ENCODE data around the gene PRKCD.

Gene PRKCD

DNA sequence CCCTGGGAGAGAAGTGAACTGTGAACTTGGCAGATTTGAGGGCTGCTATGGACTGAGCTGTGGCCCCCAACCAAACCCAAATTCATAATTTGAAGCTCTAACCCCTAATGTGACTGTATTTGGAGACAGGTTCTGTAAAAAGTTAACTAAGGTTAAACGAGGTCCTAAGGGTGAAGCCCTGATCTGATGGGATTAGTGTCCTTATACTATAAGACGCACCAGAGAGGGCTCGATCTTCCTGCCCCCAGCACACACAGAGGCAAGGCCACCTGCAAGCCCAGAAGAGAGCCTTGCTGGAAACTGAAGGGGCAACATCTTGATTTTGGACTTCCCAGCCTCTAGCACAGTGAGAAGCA, 60.8 kb downstream of the PRKCD start:
- DNase-seq: no peak

DNA sequence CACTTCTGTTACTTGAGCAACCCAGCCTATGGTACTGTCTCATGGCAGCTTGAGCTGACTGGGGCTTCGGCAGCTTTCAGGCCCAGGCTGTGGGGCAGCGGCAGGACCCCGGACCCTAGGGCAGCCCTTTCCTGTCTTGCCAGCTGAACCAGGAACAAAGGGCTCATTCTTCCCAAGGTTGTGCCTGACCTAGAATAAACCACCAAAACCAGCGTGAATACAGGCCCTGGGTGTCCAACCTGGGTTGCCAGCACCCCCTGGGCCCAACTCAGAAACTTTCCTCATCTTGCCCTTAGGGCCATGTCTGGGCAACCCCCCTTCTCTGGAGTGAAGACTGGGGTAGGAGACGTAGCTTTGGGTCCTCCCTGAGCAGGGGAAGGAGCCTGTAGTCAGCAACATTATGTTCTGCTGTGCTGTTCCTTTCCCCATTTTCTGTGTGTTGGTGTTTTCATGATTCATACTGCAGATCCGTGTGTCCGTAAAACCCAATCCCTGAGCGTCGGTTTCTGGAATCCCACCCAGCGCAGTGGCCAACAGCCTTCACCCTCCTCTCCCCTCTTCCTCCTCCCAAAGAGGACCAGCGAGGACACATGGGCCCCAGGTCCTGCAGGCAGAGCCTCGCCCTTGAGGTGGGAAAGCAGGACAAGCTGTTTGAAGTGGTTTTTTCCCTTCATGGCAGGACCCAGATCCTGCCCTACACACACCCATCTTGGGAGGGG, 61.3 kb downstream of the PRKCD start:
- no peak for DNase-seq

- no peak for DNase-seq
Observed at GRCh38 chr3:53223025-53223424, 62.0 kb downstream of the PRKCD start.

DNA sequence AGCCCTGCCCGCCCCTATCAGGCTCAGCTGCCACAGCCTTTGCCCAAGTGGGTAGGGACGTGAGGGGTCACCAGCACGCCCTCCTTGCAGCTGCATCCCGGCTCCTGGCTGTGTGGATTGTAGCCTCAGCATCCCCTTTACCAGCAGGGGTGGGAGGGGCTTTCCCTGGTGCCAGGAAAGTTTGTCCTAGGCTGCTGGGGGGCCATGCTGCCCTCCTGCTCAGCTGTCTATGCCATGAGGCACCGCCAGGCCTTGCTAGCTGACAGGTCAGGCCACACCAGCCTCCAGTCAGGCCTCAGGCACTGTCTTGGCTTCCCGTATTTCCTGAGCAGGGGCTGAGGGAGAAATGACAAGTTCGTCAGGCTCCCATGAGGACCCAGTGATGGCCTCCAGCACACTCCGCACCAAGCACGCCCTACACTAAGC, 62.5 kb downstream of the PRKCD start:
- DNase-seq: no peak

DNA sequence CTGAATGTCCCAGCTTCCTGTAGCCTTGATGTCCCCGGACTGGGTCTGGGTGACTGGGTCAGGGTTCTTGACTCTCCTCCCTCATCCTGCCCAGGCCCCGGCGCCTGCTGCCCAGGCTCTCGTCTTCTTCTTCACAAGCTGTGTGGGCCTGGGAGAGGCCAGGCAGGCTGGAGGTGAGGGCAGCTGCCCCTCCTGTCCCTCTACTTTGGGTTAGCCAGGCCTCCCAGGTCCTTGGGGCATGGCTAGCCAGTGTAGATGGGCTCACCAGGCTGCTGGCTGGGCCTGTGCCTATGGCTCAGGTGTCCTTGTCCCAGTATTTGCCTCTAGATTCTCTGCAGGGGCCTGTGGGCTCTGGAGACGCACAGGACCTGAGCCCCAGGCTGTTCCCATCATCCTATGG, 63.0 kb downstream of the PRKCD start:
- no peak for DNase-seq

- DNase-seq: no peak
Observed at GRCh38 chr3:53224536-53224935, 63.5 kb downstream of the PRKCD start.

DNA sequence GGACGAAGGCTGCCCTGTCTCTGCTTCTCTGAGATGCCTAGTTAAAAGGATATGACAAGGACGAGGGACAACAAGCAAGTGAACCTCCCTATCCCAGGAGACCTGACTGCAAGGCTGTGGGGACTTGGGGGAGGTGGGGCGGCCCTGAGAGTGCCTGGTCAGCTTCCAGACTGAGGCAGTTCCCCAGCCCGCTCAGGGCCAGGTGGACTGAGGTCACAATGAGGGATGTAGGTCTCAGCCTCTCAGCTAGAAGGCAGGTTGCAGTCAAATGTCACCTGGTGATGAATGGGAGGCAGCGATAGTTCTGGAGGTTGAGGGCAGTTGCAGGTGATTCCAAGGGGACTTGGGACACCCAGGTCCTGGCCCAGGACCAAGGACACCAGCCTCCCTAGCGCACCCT, 64.2 kb downstream of the PRKCD start:
- DNase-seq: no peak

DNA sequence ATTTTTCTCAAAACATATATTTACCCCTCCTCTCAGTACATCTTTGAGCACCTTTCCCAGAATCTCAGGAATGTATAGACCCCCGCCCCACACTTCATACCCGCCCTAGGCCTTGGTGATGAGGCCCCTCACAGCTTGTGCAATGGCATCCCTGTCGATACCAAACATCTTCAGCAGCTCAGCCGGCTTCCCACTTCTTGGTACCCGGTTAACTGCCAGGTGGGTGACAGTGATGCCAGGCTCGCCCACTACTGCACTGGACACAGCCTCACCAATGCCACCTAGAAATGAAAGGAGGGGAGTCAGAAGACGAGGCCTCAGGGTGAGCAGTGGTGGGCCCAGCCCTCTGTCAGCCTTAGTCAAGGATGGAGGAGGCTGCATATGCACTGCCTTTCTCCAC, 64.6 kb downstream of the PRKCD start:
- no peak for DNase-seq

DNA sequence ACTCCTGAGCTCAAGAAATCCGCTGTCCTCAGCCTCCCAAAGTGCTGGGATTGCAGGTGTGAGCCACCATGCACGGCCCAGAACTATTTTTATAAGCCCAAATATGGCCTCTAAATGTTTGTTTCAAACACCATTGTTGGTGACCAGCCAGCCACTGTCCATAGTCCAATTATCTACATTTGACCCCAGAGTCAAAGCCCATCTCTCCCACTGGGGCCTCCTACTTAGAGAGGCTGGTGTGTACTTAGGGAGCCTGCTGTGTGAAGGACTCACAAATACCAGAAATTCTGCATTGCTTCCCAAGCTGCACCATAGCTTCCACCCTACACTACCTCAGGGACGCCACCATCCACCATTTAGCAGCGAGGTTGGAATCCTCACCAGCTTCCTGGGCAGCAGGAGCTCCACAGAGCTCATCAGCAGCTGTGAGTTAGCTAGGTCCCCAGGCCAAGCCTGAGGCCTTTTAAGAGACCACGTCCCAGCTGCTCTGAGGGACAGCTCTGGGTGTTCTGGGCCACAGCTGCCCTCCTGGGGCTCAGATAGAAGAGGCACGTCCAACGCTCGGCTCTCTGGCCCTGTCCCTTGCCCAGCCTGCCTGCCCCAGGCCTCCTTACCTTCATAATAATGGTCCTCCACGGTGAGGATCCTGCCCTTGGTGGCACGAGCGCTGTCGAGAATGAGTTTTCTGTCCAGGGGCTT, 65.3 kb downstream of the PRKCD start:
- no peak for DNase-seq

- no peak for DNase-seq
Observed at GRCh38 chr3:53226841-53227407, 65.9 kb downstream of the PRKCD start.

GRCh38 chr3:53227993-53228885, 67.2 kb downstream of the PRKCD start:
- no peak for DNase-seq

GRCh38 chr3:53229171-53229570, 68.2 kb downstream of the PRKCD start:
- DNase-seq: no peak

GRCh38 chr3:53229606-53230005, 68.6 kb downstream of the PRKCD start:
- no peak for DNase-seq

- no peak for DNase-seq
Observed at GRCh38 chr3:53230041-53230621, 69.1 kb downstream of the PRKCD start.

DNA sequence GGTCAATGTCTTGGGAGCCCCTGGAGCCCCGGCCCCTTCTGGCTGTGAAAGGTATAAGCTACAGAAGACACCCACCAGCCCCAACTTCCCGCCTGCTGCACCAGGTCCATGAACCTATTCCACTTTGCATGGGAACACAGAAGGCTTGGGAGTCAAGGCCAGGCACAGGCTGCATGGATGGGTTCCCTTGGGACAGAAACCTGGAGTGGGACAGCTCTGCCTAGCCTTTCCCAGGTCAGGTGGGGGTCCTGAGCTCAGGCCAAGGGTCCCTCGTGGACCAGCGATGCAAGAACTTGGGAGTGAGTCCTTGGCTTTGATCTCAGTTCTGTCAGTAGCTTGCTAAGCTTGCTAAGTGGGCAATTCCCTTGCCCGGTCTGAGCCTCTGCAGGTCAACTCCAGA, 69.8 kb downstream of the PRKCD start:
- no peak for DNase-seq

DNA sequence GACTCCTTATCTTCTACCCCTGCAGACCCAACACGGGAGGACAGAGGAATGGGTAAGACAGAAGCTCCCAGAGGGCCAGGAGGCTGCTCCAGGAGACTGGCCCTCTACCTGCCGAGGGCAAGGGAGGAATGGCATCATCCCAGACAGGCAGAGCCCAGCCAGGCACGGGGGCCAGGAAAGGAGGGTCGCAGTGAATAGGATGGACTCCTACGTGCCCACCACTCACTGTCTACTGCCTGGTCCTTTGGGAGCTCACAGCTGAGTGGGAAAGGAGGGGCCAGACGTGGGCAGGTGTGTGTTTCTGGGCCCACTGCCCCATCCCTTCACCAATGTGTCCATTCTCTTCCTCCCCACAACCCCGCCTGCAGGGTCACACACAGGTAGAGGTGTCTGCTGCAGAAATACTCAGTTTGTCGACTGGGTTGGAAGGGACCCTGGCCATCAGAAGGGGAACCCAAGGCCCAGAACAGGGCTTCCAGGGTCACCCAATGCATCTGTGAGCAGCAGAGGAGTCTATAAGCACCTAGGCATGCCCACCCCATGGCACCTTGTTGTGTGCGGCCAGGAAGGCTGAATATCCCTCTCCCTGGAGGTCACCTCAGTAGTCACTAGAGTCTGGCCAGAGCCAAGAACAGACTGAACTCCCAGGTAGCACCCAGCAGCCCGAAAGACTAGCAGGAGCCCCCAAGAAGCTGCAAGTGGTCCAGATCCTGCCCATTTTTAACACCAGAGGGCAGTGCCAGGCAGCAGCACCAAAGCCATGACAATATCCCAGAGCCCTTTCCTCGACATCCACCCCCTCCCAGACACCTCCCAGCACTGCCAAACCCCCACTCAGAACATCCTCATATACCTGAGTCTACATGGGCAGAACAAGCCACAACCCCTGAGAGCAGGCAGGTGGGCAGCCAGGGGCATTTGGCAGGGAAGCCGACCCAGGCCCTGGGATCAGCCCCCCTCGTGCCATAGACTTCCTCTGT, 70.8 kb downstream of the PRKCD start:
- no peak for DNase-seq

GRCh38 chr3:53232641-53233377, 71.8 kb downstream of the PRKCD start:
- no peak for DNase-seq

DNA sequence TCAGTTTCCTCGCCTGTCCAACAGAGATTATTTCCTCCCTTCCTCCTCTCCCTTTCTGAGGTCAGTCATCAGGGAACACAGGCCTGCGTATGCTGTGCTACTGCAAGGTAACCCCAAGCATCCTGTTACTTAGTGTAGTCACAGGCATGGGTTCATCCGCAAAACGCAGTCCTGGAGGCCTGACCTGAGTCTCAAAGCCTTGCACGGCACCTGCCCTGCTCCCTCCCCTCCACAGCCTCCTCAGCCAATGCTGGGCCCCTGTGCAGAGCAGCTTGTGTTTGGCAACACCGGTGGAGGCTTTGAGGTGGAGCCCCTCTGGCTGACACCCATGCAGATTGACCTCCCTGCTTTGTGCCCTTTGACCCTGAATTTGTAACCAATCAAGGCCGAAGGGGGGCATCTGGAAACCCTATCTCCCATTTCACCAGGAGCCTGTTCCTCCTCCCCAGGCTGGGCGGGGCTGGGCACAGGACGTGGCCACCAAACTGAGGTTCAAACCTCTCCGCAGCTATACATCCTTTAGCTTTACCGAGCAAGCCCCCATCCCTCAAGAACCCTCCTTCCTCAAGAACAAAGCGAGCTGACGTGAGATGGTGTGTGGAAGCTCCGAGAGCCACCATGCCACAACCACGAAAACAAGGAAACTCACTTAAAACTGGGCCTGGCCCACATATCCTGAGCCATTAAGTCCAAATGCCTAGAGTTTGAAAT, 73.3 kb downstream of the PRKCD start:
- DNase-seq: no peak

- no peak for DNase-seq
Observed at GRCh38 chr3:53234841-53235232, 73.8 kb downstream of the PRKCD start.

- no peak for DNase-seq
Observed at GRCh38 chr3:53235545-53235944, 74.5 kb downstream of the PRKCD start.

Data from NCI-H146 (cell line).